ENCODE data around the gene SLC35E1. TPM values are rescaled to one million over a fixed set of nuclear protein-coding genes. Genes with fewer than 3 reads are reported as not detected.

SLC35E1 gene
- total RNA-seq, 1 donor from 2014 or later, result 70.0 TPM

- Mint-ChIP-seq H3K27ac (ENCODE audit: unreplicated experiment) (no peak overlapping the region), H3K36me3 (ENCODE audit: low read depth) (peaks cover 19% of the 10 kb centered on the region), H3K4me1 (ENCODE audit: low read depth) (no peaks in the 10 kb centered on the region), H3K27me3 (ENCODE audit: low read depth) (no peaks in the 10 kb centered on the region), H3K9me3 (ENCODE audit: low read depth) (no peaks in the 10 kb centered on the region), H3K4me3 (ENCODE audit: unreplicated experiment) (no peak overlapping the region)
- no peak for TF ChIP-seq CTCF (IDR thresholded peaks at IDR 0.05)
- DNase-seq (ENCODE audit: low spot score), result no peak
Measured at GRCh38 chr19:16532440-16533234, 39.6 kb downstream of the SLC35E1 start.

GRCh38 chr19:16531380-16531669 is 40.9 kb downstream of the SLC35E1 start:
- Mint-ChIP-seq H3K4me1 (ENCODE audit: low read depth) (no peaks in the 10 kb centered on the region), H3K9me3 (ENCODE audit: low read depth) (no peaks in the 10 kb centered on the region), H3K36me3 (ENCODE audit: low read depth) (peaks cover 22% of the 10 kb centered on the region), H3K4me3 (ENCODE audit: unreplicated experiment) (no peak overlapping the region), H3K27me3 (ENCODE audit: low read depth) (no peaks in the 10 kb centered on the region), H3K27ac (ENCODE audit: unreplicated experiment) (no peak overlapping the region)
- no peak for TF ChIP-seq CTCF (IDR thresholded peaks at IDR 0.05)
- DNase-seq (ENCODE audit: low spot score), result no peak

GRCh38 chr19:16530540-16531379 is 41.5 kb downstream of the SLC35E1 start:
- no peaks in the 10 kb centered on the region for H3K9me3 Mint-ChIP-seq (ENCODE audit: low read depth)

GRCh38 chr19:16529466-16530144 is 42.6 kb downstream of the SLC35E1 start:
- Mint-ChIP-seq H3K4me3 (ENCODE audit: unreplicated experiment) (no peak overlapping the region), H3K27me3 (ENCODE audit: low read depth) (no peaks in the 10 kb centered on the region), H3K27ac (ENCODE audit: unreplicated experiment) (no peak overlapping the region), H3K9me3 (ENCODE audit: low read depth) (no peaks in the 10 kb centered on the region), H3K36me3 (ENCODE audit: low read depth) (peaks cover 22% of the 10 kb centered on the region), H3K4me1 (ENCODE audit: low read depth) (no peaks in the 10 kb centered on the region)
- no peak for TF ChIP-seq CTCF (IDR thresholded peaks at IDR 0.05)
- DNase-seq (ENCODE audit: low spot score), result no peak

More at GRCh38 chr19:16530540-16531379, 41.5 kb downstream of the SLC35E1 start:
- DNase-seq (ENCODE audit: low spot score), result no peak
- no peak overlapping the region for H3K27ac Mint-ChIP-seq (ENCODE audit: unreplicated experiment)
- H3K36me3 Mint-ChIP-seq (ENCODE audit: low read depth), result peaks cover 22% of the 10 kb centered on the region
- H3K27me3 Mint-ChIP-seq (ENCODE audit: low read depth), result no peaks in the 10 kb centered on the region
- no peak for TF ChIP-seq CTCF (IDR thresholded peaks at IDR 0.05)
- H3K4me3 Mint-ChIP-seq (ENCODE audit: unreplicated experiment), result no peak overlapping the region
- H3K4me1 Mint-ChIP-seq (ENCODE audit: low read depth), result no peaks in the 10 kb centered on the region

GRCh38 chr19:16527971-16528521 is 44.2 kb downstream of the SLC35E1 start:
- no peak overlapping the region for H3K27ac Mint-ChIP-seq (ENCODE audit: unreplicated experiment)
- no peak for DNase-seq (ENCODE audit: low spot score)
- H3K9me3 Mint-ChIP-seq (ENCODE audit: low read depth), result no peaks in the 10 kb centered on the region
- H3K4me3 Mint-ChIP-seq (ENCODE audit: unreplicated experiment), result no peak overlapping the region
- peaks cover 21% of the 10 kb centered on the region for H3K36me3 Mint-ChIP-seq (ENCODE audit: low read depth)
- TF ChIP-seq CTCF (IDR thresholded peaks at IDR 0.05), result peak; percentile 66
- H3K27me3 Mint-ChIP-seq (ENCODE audit: low read depth), result no peaks in the 10 kb centered on the region
- no peaks in the 10 kb centered on the region for H3K4me1 Mint-ChIP-seq (ENCODE audit: low read depth)

All from chondrocyte (in vitro differentiated cells).